ENCODE data around the gene ANXA4. TPM values are rescaled to one million over a fixed set of nuclear protein-coding genes. Genes with fewer than 3 reads are reported as not detected.
"Not testable (repeated sequence)": the region's sequence is repeated elsewhere in the genome, so short reads cannot be mapped to it uniquely, and the experiment has no call there.

ANXA4 gene
- total RNA-seq, 2 experiments from 2014 or later, result 24.8 to 30.7 TPM

GRCh38 chr2:69830906-69831241 is 88.9 kb downstream of the ANXA4 start:
- DNase-seq; POLR2A ChIA-PET; H3K9me3 Mint-ChIP-seq (ENCODE audit: low read depth); intact Hi-C loops (cut with DNase I, micrococcal nuclease); H3K27me3 Mint-ChIP-seq; ATAC-seq: not testable (repeated sequence)
- H3K4me1 Mint-ChIP-seq, result peaks cover 63% of the 10 kb centered on the region
- peak overlapping the region; percentile 83 for H3K4me3 Mint-ChIP-seq
- peaks cover 25% of the 10 kb centered on the region for H3K36me3 Mint-ChIP-seq (ENCODE audit: low read depth)
- H3K27ac Mint-ChIP-seq, result peak overlapping the region; percentile 75
- CTCF ChIA-PET, result interaction anchor here (0.7 to 2.0 kb wide), 3 partner anchors 21 to 107 kb away, joined by 3 to 10 read pairs (median 3); no protein-coding TSS in a partner anchor

GRCh38 chr2:69831354-69831905 is 89.5 kb downstream of the ANXA4 start:
- H3K9me3 Mint-ChIP-seq (ENCODE audit: low read depth), result no peaks in the 10 kb centered on the region
- POLR2A ChIA-PET, result interaction anchor here (0.6 kb wide), 1 partner anchor 1501 kb away, joined by 3 read pairs; no protein-coding TSS in a partner anchor
- CTCF ChIA-PET, result interaction anchor here (1.2 to 2.0 kb wide), 3 partner anchors 18 to 107 kb away, joined by 3 to 10 read pairs (median 3); no protein-coding TSS in a partner anchor
- peak overlapping the region; percentile 83 for H3K4me3 Mint-ChIP-seq
- H3K27ac Mint-ChIP-seq, result no peak overlapping the region
- no peak for ATAC-seq
- peaks cover 68% of the 10 kb centered on the region for H3K4me1 Mint-ChIP-seq
- intact Hi-C loops (cut with DNase I, micrococcal nuclease), result no loop called here
- H3K27me3 Mint-ChIP-seq, result no peaks in the 10 kb centered on the region
- DNase-seq, result no peak
- peaks cover 25% of the 10 kb centered on the region for H3K36me3 Mint-ChIP-seq (ENCODE audit: low read depth)

GRCh38 chr2:69833752-69834151 is 91.8 kb downstream of the ANXA4 start:
- H3K36me3 Mint-ChIP-seq (ENCODE audit: low read depth), result peaks cover 29% of the 10 kb centered on the region
- H3K27me3 Mint-ChIP-seq, result no peaks in the 10 kb centered on the region
- ChIA-PET POLR2A (interaction anchor here (0.5 kb wide), 1 partner anchor 19 kb away, joined by 3 read pairs; no protein-coding TSS in a partner anchor), CTCF (interaction anchor here (0.8 kb wide), 1 partner anchor 14 kb away, joined by 3 read pairs; no protein-coding TSS in a partner anchor)
- H3K4me3 Mint-ChIP-seq, result no peak overlapping the region
- no peak for DNase-seq
- peaks cover 59% of the 10 kb centered on the region for H3K4me1 Mint-ChIP-seq
- intact Hi-C loops (cut with DNase I, micrococcal nuclease), result no loop called here
- H3K27ac Mint-ChIP-seq, result no peak overlapping the region
- H3K9me3 Mint-ChIP-seq (ENCODE audit: low read depth), result no peaks in the 10 kb centered on the region
- no peak for ATAC-seq

- Mint-ChIP-seq H3K4me1 (peaks cover 55% of the 10 kb centered on the region), H3K9me3 (ENCODE audit: low read depth) (no peaks in the 10 kb centered on the region), H3K27me3 (no peaks in the 10 kb centered on the region), H3K4me3 (no peak overlapping the region), H3K36me3 (ENCODE audit: low read depth) (peaks cover 34% of the 10 kb centered on the region), H3K27ac (no peak overlapping the region)
- intact Hi-C loops (cut with DNase I, micrococcal nuclease), result no loop called here
- CTCF ChIA-PET, result interaction anchor here (0.9 to 1.9 kb wide), 2 partner anchors 111 to 466 kb away, joined by 3 to 6 read pairs; partner anchors contain the start of gene FAM136A
- ATAC-seq, result no peak
- POLR2A ChIA-PET, result no interaction called here
- DNase-seq, result no peak
These were observed 93.7 kb downstream of the ANXA4 start for GRCh38 chr2:69835666-69836065.

GRCh38 chr2:69836316-69836715 is 94.4 kb downstream of the ANXA4 start:
- H3K27me3 Mint-ChIP-seq, result no peaks in the 10 kb centered on the region
- H3K27ac Mint-ChIP-seq, result no peak overlapping the region
- peaks cover 52% of the 10 kb centered on the region for H3K4me1 Mint-ChIP-seq
- intact Hi-C loops (cut with DNase I, micrococcal nuclease), result no loop called here
- CTCF ChIA-PET, result interaction anchor here (0.9 to 1.9 kb wide), 3 partner anchors 15 to 465 kb away, joined by 3 to 6 read pairs (median 3); partner anchors contain the start of gene FAM136A
- H3K4me3 Mint-ChIP-seq, result no peak overlapping the region
- peaks cover 32% of the 10 kb centered on the region for H3K36me3 Mint-ChIP-seq (ENCODE audit: low read depth)
- ATAC-seq, result no peak
- no peaks in the 10 kb centered on the region for H3K9me3 Mint-ChIP-seq (ENCODE audit: low read depth)
- POLR2A ChIA-PET, result no interaction called here
- no peak for DNase-seq

- peaks cover 41% of the 10 kb centered on the region for H3K4me1 Mint-ChIP-seq
- H3K9me3 Mint-ChIP-seq (ENCODE audit: low read depth), result no peaks in the 10 kb centered on the region
- ATAC-seq (peak; percentile 65), DNase-seq (no peak)
- peaks cover 31% of the 10 kb centered on the region for H3K36me3 Mint-ChIP-seq (ENCODE audit: low read depth)
- no peak overlapping the region for H3K4me3 Mint-ChIP-seq
- CTCF ChIA-PET, result interaction anchor here (0.9 to 1.0 kb wide), 2 partner anchors 17 to 42 kb away, joined by 3 read pairs; no protein-coding TSS in a partner anchor
- H3K27ac Mint-ChIP-seq, result no peak overlapping the region
- intact Hi-C loops (cut with DNase I, micrococcal nuclease), result no loop called here
- POLR2A ChIA-PET, result no interaction called here
- H3K27me3 Mint-ChIP-seq, result no peaks in the 10 kb centered on the region
These were observed 95.6 kb downstream of the ANXA4 start for GRCh38 chr2:69837533-69837932.

GRCh38 chr2:69843993-69844392 is 102.1 kb downstream of the ANXA4 start:
- Mint-ChIP-seq H3K4me1 (peaks cover 6% of the 10 kb centered on the region), H3K4me3 (no peak overlapping the region), H3K27ac (no peak overlapping the region), H3K9me3 (ENCODE audit: low read depth) (no peaks in the 10 kb centered on the region), H3K27me3 (no peaks in the 10 kb centered on the region), H3K36me3 (ENCODE audit: low read depth) (peaks cover 39% of the 10 kb centered on the region)
- POLR2A ChIA-PET, result no interaction called here
- CTCF ChIA-PET, result interaction anchor here (0.6 kb wide), 1 partner anchor 218 kb away, joined by 3 read pairs; no protein-coding TSS in a partner anchor
- ATAC-seq (no peak), DNase-seq (no peak)
- intact Hi-C loops (cut with DNase I, micrococcal nuclease), result no loop called here

- ChIA-PET CTCF (interaction anchor here (0.6 kb wide), 1 partner anchor 217 kb away, joined by 3 read pairs; no protein-coding TSS in a partner anchor), POLR2A (no interaction called here)
- intact Hi-C loops (cut with DNase I, micrococcal nuclease), result no loop called here
- ATAC-seq, result no peak
- peaks cover 35% of the 10 kb centered on the region for H3K36me3 Mint-ChIP-seq (ENCODE audit: low read depth)
- peaks cover 6% of the 10 kb centered on the region for H3K4me1 Mint-ChIP-seq
- H3K27ac Mint-ChIP-seq, result no peak overlapping the region
- no peak for DNase-seq
- no peaks in the 10 kb centered on the region for H3K9me3 Mint-ChIP-seq (ENCODE audit: low read depth)
- no peaks in the 10 kb centered on the region for H3K27me3 Mint-ChIP-seq
- H3K4me3 Mint-ChIP-seq, result no peak overlapping the region
These were observed 102.6 kb downstream of the ANXA4 start for GRCh38 chr2:69844560-69844959.

GRCh38 chr2:69846182-69847067 is 104.5 kb downstream of the ANXA4 start:
- no peak overlapping the region for H3K27ac Mint-ChIP-seq

GRCh38 chr2:69847068-69847828 is 105.3 kb downstream of the ANXA4 start:
- Mint-ChIP-seq H3K27me3 (no peaks in the 10 kb centered on the region), H3K4me3 (no peak overlapping the region), H3K9me3 (ENCODE audit: low read depth) (no peaks in the 10 kb centered on the region), H3K27ac (no peak overlapping the region), H3K4me1 (peaks cover 6% of the 10 kb centered on the region), H3K36me3 (ENCODE audit: low read depth) (peaks cover 30% of the 10 kb centered on the region)
- ChIA-PET POLR2A (no interaction called here), CTCF (interaction anchor here (0.6 to 1.4 kb wide), 7 partner anchors 11 to 282 kb away, joined by 3 to 6 read pairs (median 4); no protein-coding TSS in a partner anchor)
- ATAC-seq (no peak), DNase-seq (no peak)
- intact Hi-C loops (cut with DNase I, micrococcal nuclease), result no loop called here

More at GRCh38 chr2:69846182-69847067, 104.5 kb downstream of the ANXA4 start:
- DNase-seq (no peak), ATAC-seq (peak; percentile 26)
- Mint-ChIP-seq H3K9me3 (ENCODE audit: low read depth) (no peaks in the 10 kb centered on the region), H3K4me3 (no peak overlapping the region), H3K36me3 (ENCODE audit: low read depth) (peaks cover 34% of the 10 kb centered on the region), H3K27me3 (no peaks in the 10 kb centered on the region), H3K4me1 (peaks cover 6% of the 10 kb centered on the region)
- CTCF ChIA-PET, result interaction anchor here (0.6 to 1.0 kb wide), 5 partner anchors 12 to 282 kb away, joined by 3 to 6 read pairs (median 4); no protein-coding TSS in a partner anchor
- intact Hi-C loops (cut with DNase I, micrococcal nuclease), result no loop called here
- POLR2A ChIA-PET, result interaction anchor here (0.7 kb wide), 1 partner anchor 106 kb away, joined by 9 read pairs; no protein-coding TSS in a partner anchor

All from activated CD4-positive, alpha-beta T cell treated with anti-CD3 and anti-CD28 coated beads for 36 hours (primary cell).